Neutrophil (primary cell): ENCODE results near the gene COP1.

Source experiments
- H3K27ac ChIP-seq: fragments of 200-600 bp; sonication (generic); 2 replicates; pipeline ENCODE4 v1.5.1; 2016; ENCODE audit warnings: mild to moderate bottlenecking, moderate library complexity
- H3K27me3 ChIP-seq: fragments of 200-600 bp; sonication (generic); 2 replicates; pipeline ENCODE4 v1.6.0; 2016; ENCODE audit warnings: mild to moderate bottlenecking
- H3K36me3 ChIP-seq: fragments of 200-600 bp; sonication (generic); 2 replicates; pipeline ENCODE4 v1.5.1; 2017
- H3K4me1 ChIP-seq, 2 experiments: fragments of 200-600 bp in 1 of 2; sonication (generic) in 1 of 2; 1 replicate in 1 of 2; 2 replicates in 1 of 2; pipeline versions ENCODE4 v1.5.1 to v1.6.1; 2013 to 2016; ENCODE audit warnings: low read depth in 1 of 2, low read length in 1 of 2, mild to moderate bottlenecking in 1 of 2, moderate library complexity in 1 of 2; ENCODE audit not compliant: control insufficient read depth in 1 of 2, insufficient read depth in 1 of 2
- H3K4me3 ChIP-seq, 2 experiments: fragments of 200-600 bp in 1 of 2; sonication (generic) in 1 of 2; 1 replicate in 1 of 2; 2 replicates in 1 of 2; pipeline ENCODE4 v1.5.1; 2013 to 2016; ENCODE audit warnings: low read depth in 1 of 2, low read length in 1 of 2, mild to moderate bottlenecking in 1 of 2, moderate library complexity in 1 of 2
- H3K9me3 ChIP-seq: fragments of 200-600 bp; sonication (generic); 2 replicates; pipeline ENCODE4 v1.5.1; 2016
- CTCF ChIP-seq: fragments of 200-600 bp; sonication (generic); IDR thresholded peaks from 2 replicates; pipeline ENCODE4 v1.5.1; 2016; ENCODE audit warnings: antibody characterized with exemption

COP1 gene

GRCh38 chr1:175901076-175901836 lies 305.8 kb downstream of the COP1 start:
- Histone ChIP-seq H3K4me3 (no peak overlapping the region), H3K4me1 (no peaks in the 10 kb centered on the region), H3K27me3 (no peaks in the 10 kb centered on the region), H3K9me3 (no peaks in the 10 kb centered on the region), H3K36me3 (no peaks in the 10 kb centered on the region), H3K27ac (no peak overlapping the region)
- TF ChIP-seq CTCF, result no peak

GRCh38 chr1:175900171-175900570 lies 306.9 kb downstream of the COP1 start:
- no peaks in the 10 kb centered on the region for H3K36me3 ChIP-seq
- no peaks in the 10 kb centered on the region for H3K9me3 ChIP-seq
- no peak for TF ChIP-seq CTCF
- H3K27ac ChIP-seq, result no peak overlapping the region
- no peak overlapping the region for H3K4me3 ChIP-seq
- no peaks in the 10 kb centered on the region for H3K4me1 ChIP-seq
- H3K27me3 ChIP-seq, result no peaks in the 10 kb centered on the region

- H3K4me1 ChIP-seq, result no peaks in the 10 kb centered on the region
- TF ChIP-seq CTCF, result no peak
- H3K27me3 ChIP-seq, result no peaks in the 10 kb centered on the region
- H3K36me3 ChIP-seq, result no peaks in the 10 kb centered on the region
- H3K27ac ChIP-seq, result no peak overlapping the region
- H3K4me3 ChIP-seq, result no peak overlapping the region
- no peaks in the 10 kb centered on the region for H3K9me3 ChIP-seq
These were observed 311.1 kb downstream of the COP1 start for GRCh38 chr1:175895966-175896365.
